Lower leg skin (tissue), 3 donors: Measurements from ENCODE around the gene STPG1.

Experiments
- CTCF ChIP-seq, 3 donors: fragments of 450-650 bp; IDR thresholded peaks; one replicate each; pipeline ENCODE4 v1.5.1; 2016; ENCODE audit warnings: antibody characterized with exemption in 3 of 3, mild to moderate bottlenecking in 3 of 3, moderate library complexity in 2 of 3
- POLR2A ChIP-seq, 2 donors: fragments of 450-650 bp; IDR thresholded peaks; one replicate each; pipeline ENCODE4 v1.6.1; 2016 to 2017; ENCODE audit warnings: antibody characterized with exemption in 2 of 2, mild to moderate bottlenecking in 1 of 2, moderate library complexity in 1 of 2

- TF ChIP-seq CTCF (IDR thresholded peaks at IDR 0.05), result no peak
- no peak for TF ChIP-seq POLR2A (IDR thresholded peaks at IDR 0.05)
Measured at GRCh38 chr1:24315391-24315790, 98.2 kb downstream of the STPG1 start.
